ENCODE data around the gene B3GAT3. TPM values are rescaled to one million over a fixed set of nuclear protein-coding genes. Genes with fewer than 3 reads are reported as not detected.

B3GAT3 gene
- total and polyA plus RNA-seq, 2 of the 8 experiments (the other 6 are each of a cell fraction or from before 2014, with no cell fraction given): 28.0 to 39.0 TPM

GRCh38 chr11:62569611-62570010 lies 52.2 kb downstream of the B3GAT3 start:
- FAIRE-seq (no peak), DNase-seq (ENCODE audit: low read depth in 1 of 2, low spot score in 2 of 2) (no peak)
- Histone ChIP-seq H2AK5ac (ENCODE audit: low read depth, low read length) (no peak overlapping the region), H3K79me1 (ENCODE audit: low read depth, low read length) (0 out of 2 replicates have a peak, but pooled peaks cover 3% of the 10 kb centered on the region), H3K9ac (replicated peaks in 1 of 4; ENCODE audit: extremely low read depth in 1 of 4, low read depth in 3 of 4, low read length in 3 of 4) (no peak overlapping the region), H3K23ac (ENCODE audit: insufficient read length) (no peak overlapping the region), H3K27ac (ENCODE audit: low read depth, low read length) (no peak overlapping the region), H2BK20ac (ENCODE audit: low read length) (no peak overlapping the region), H3K14ac (ENCODE audit: insufficient read length) (no peak overlapping the region), H2AFZ (ENCODE audit: low read length) (no peak overlapping the region), H3K9me3 (ENCODE audit: insufficient read depth in 2 of 2, low read depth in 1 of 2, low read length in 1 of 2) (no peaks in the 10 kb centered on the region), H4K5ac (ENCODE audit: insufficient read length, low read depth, low read length) (no peak overlapping the region), H3K79me2 (ENCODE audit: control insufficient read depth in 1 of 2, insufficient read depth in 2 of 2, low read length in 2 of 2) (peaks cover 0 to 68% of the 10 kb centered on the region in 2 experiments), H3K4me1 (replicated peaks in 1 of 4; ENCODE audit: control insufficient read depth in 3 of 4, insufficient read depth in 4 of 4, low read length in 3 of 4) (peaks cover 0 to 4% (median 2%) of the 10 kb centered on the region in 4 experiments; a peak in 4 of 7 replicates), H3K36me3 (ENCODE audit: control insufficient read depth in 2 of 4, insufficient read depth in 4 of 4, low read length in 3 of 4) (peaks cover 48 to 82% (median 65%) of the 10 kb centered on the region in 4 experiments), H2BK15ac (ENCODE audit: low read length) (no peak overlapping the region), H2BK120ac (replicated peaks; ENCODE audit: low read depth, low read length) (no peak overlapping the region), H4K91ac (replicated peaks; ENCODE audit: insufficient read length, low read length) (no peak overlapping the region), H4K8ac (ENCODE audit: extremely low read depth, insufficient read depth, low read length) (no peak overlapping the region), H3K4me3 (ENCODE audit: extremely low read depth in 1 of 4, insufficient read depth in 2 of 4, low read depth in 3 of 4, low read length in 4 of 4) (no peak overlapping the region), H3K56ac (replicated peaks; ENCODE audit: insufficient read length, low read depth, low read length) (no peak overlapping the region), H4K20me1 (replicated peaks in 1 of 2; ENCODE audit: control insufficient read depth in 1 of 2, insufficient read depth in 2 of 2, low read length in 2 of 2) (peaks cover 12 to 34% of the 10 kb centered on the region in 2 experiments), H2BK12ac (ENCODE audit: low read depth, low read length) (no peak overlapping the region), H3K23me2 (ENCODE audit: low read depth, low read length) (peaks cover 11% of the 10 kb centered on the region), H2BK5ac (ENCODE audit: low read depth, low read length) (no peak overlapping the region), H3K18ac (ENCODE audit: extremely low read depth, low read length) (no peak overlapping the region), H3K4me2 (ENCODE audit: insufficient read depth in 1 of 2, low read depth in 2 of 2, low read length in 2 of 2) (no peak overlapping the region), H3K27me3 (replicated peaks in 1 of 4; ENCODE audit: control insufficient read depth in 3 of 4, extremely low read depth in 1 of 4, insufficient read depth in 3 of 4, low read length in 3 of 4) (no peaks in the 10 kb centered on the region), H3K4ac (replicated peaks; ENCODE audit: insufficient read length, low read depth, low read length) (no peak overlapping the region)
- WGBS, 2 experiments (ENCODE audit: extremely low coverage in 1 of 2, insufficient coverage in 1 of 2, insufficient read length in 1 of 2, insufficient replicate concordance in 2 of 2, low coverage in 1 of 2, low lambda C conversion rate in 2 of 2, missing lambda C conversion rate in 1 of 2): 83% methylated on average over 1 of the region's 1 CpG; no CpG with 5 or more reads in 1 of the 2 experiments
- ChIA-PET POLR2A (ENCODE audit: partially characterized antibody) (interaction anchor here (0.6 to 20.7 kb wide), 11 partner anchors 12 to 1113 kb away, joined by 3 to 336 read pairs (median 4); partner anchors contain the start of genes C11orf98, CSKMT, TUT1 and UQCC3), CTCF (ENCODE audit: partially characterized antibody) (interaction anchor here (0.6 to 4.5 kb wide), 8 partner anchors 10 to 1246 kb away, joined by 3 to 22 read pairs (median 4); partner anchors contain the start of gene TUT1)
- no peak for TF ChIP-seq NANOG (IDR thresholded peaks at IDR 0.05; ENCODE audit: insufficient read depth, low read depth, low read length, poor library complexity, severe bottlenecking)
- TF ChIP-seq BACH1 (IDR thresholded peaks at IDR 0.05; ENCODE audit: low read length): no peak
- TF ChIP-seq GABPA (IDR thresholded peaks at IDR 0.05; ENCODE audit: borderline replicate concordance, insufficient read depth, low read length): no peak
- TF ChIP-seq JUN (IDR thresholded peaks at IDR 0.05; ENCODE audit: low read depth, low read length): no peak
- no peak for TF ChIP-seq E2F6 (IDR thresholded peaks at IDR 0.05)
- no peak for TF ChIP-seq CTBP2 (IDR thresholded peaks at IDR 0.05; ENCODE audit: borderline replicate concordance, insufficient read depth, insufficient read length, low read length)
- no peak for TF ChIP-seq TCF12 (IDR thresholded peaks at IDR 0.05; ENCODE audit: low read depth, low read length)
- no peak for TF ChIP-seq SAP30 (IDR thresholded peaks at IDR 0.05; ENCODE audit: insufficient read depth, insufficient replicate concordance, low read length)
- TF ChIP-seq TAF7 (optimal IDR thresholded peaks at IDR 0.05; ENCODE audit: borderline replicate concordance, low read depth, low read length): no peak
- TF ChIP-seq HDAC2 (IDR thresholded peaks at IDR 0.05; ENCODE audit: borderline replicate concordance in 1 of 2, low read depth in 2 of 2, low read length in 2 of 2): no peak
- no peak for TF ChIP-seq BRCA1 (IDR thresholded peaks at IDR 0.05; ENCODE audit: low read depth, low read length)
- no peak for TF ChIP-seq EGR1 (IDR thresholded peaks at IDR 0.05; ENCODE audit: borderline replicate concordance, low read depth, low read length)

All from H1 (cell line).